Measurements from ENCODE around the gene TRIM41.
A peak's percentile ranks its signal among the peaks of the same experiment; 100 is the strongest.

The TRIM41 gene

DNA sequence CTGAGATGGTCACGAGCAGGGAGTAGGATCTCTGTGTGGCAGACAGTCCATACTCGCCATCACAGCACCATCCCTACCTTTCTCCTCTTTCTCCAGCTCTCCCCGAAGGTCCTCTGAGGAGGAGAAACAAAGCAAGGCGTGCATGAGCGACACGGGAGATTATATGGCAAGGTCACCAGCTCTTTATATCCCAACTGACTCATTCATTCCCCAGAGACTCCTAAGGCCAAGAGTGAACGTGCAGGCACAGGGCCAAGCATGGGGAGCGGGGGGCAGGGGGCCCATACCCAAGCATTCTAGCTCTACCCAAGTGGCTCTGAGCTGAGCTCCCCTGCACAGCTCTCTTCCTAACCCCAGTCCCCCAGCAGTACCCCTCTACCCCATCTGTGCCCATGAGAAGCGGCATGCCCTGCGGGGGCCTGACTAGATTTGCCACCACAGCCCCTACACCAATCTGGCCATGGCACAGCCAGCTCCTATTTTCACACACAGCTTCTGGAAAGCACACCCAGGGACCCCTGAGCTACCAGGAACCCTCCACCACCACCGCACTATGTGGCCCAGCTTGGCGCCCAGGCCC lies 24.9 kb upstream of the TRIM41 start:
- no peak overlapping the region for H4K8ac ChIP-seq (ENCODE audit: low read length)
- H3K79me1 ChIP-seq (replicated peaks; ENCODE audit: low read length, poor library complexity, severe bottlenecking): peaks cover 5% of the 10 kb centered on the region
- H3K36me3 ChIP-seq (ENCODE audit: control insufficient read depth in 1 of 2, insufficient read depth in 2 of 2, low read depth in 1 of 2, low read length in 2 of 2): peaks cover 0 to 13% of the 10 kb centered on the region in 2 experiments
- 77% methylated on average over 12 of the region's 12 CpGs for WGBS
- no peaks in the 10 kb centered on the region for H3K9me3 ChIP-seq (ENCODE audit: control insufficient read depth, low read length)
- peak overlapping the region; percentile 13 for H2AK5ac ChIP-seq (ENCODE audit: low read length, severe bottlenecking)
- no peak overlapping the region for H2BK15ac ChIP-seq (ENCODE audit: low read depth, poor library complexity, severe bottlenecking)
- H3K18ac ChIP-seq (ENCODE audit: low read depth in 1 of 2, low read length in 2 of 2): no peak overlapping the region
- H3K27me3 ChIP-seq (ENCODE audit: control insufficient read depth in 1 of 2, insufficient read depth in 1 of 2, low read length in 2 of 2): peaks cover 20 to 35% of the 10 kb centered on the region in 2 experiments
- H2BK5ac ChIP-seq (ENCODE audit: low read depth, low read length, poor library complexity, severe bottlenecking): no peak overlapping the region
- no peak overlapping the region for H2AFZ ChIP-seq (ENCODE audit: low read depth, low read length)
- H3K4ac ChIP-seq (ENCODE audit: low read depth in 1 of 2, low read length in 2 of 2): no peak overlapping the region
- H3K23ac ChIP-seq (ENCODE audit: low read length in 2 of 2): no peak overlapping the region
- H3K4me1 ChIP-seq (ENCODE audit: control insufficient read depth, insufficient read depth, low read depth, low read length): peaks cover 23% of the 10 kb centered on the region
- no peak overlapping the region for H2BK120ac ChIP-seq (ENCODE audit: low read depth, low read length)
- no peak overlapping the region for H3K4me3 ChIP-seq (ENCODE audit: insufficient read depth in 1 of 2, low read depth in 1 of 2, low read length in 2 of 2)
- DNase-seq: no peak
- no peak overlapping the region for H3K4me2 ChIP-seq (ENCODE audit: low read length, poor library complexity, severe bottlenecking)
- no peak overlapping the region for H2BK12ac ChIP-seq (ENCODE audit: low read length in 2 of 2)
- no peak overlapping the region for H3K9ac ChIP-seq (ENCODE audit: low read length)
- no peak overlapping the region for H3K27ac ChIP-seq (ENCODE audit: low read length, poor library complexity, severe bottlenecking)
- H4K91ac ChIP-seq (ENCODE audit: low read length): no peak overlapping the region
- H3K14ac ChIP-seq (ENCODE audit: low read length in 2 of 2): no peak overlapping the region

DNA sequence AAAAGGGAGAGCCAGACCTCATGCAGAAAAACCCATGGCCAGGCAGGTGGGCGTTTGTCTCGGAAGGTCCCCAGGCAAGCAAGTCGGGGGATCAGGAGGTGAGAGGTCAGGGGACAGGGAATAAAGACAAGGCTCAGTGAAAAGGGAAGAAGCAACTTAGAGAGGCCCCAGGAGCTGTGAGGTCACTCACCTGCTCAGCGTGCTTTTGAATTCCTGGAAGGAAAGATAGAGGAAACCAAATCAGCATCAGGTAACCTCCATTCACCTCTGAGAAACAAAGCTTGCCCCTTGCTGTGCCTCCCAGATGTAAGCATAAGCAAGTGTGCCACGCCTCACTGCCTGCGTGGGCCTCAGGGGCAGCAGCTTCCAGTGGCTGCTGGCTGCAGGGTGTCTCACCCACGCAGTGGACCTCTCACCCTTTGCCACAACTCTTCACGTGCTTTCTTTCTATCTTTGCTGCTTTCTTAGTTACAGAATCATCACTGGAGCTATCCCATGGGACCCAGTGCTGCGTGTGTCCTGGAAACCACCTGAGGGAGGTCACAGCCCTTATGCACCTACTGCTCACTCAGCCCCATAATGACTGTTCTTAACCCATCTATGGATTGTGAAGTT lies 24.1 kb upstream of the TRIM41 start:
- H2BK5ac ChIP-seq (ENCODE audit: low read depth, low read length, poor library complexity, severe bottlenecking): no peak overlapping the region
- no peak overlapping the region for H3K18ac ChIP-seq (ENCODE audit: low read depth in 1 of 2, low read length in 2 of 2)
- no peak for DNase-seq
- no peak overlapping the region for H3K14ac ChIP-seq (ENCODE audit: low read length in 2 of 2)
- WGBS: 43% methylated on average over 8 of the region's 9 CpGs
- no peak overlapping the region for H3K9ac ChIP-seq (ENCODE audit: low read length)
- H2BK15ac ChIP-seq (ENCODE audit: low read depth, poor library complexity, severe bottlenecking): no peak overlapping the region
- no peak overlapping the region for H4K8ac ChIP-seq (ENCODE audit: low read length)
- H3K9me3 ChIP-seq (ENCODE audit: control insufficient read depth, low read length): no peaks in the 10 kb centered on the region
- peaks cover 5% of the 10 kb centered on the region for H3K79me1 ChIP-seq (replicated peaks; ENCODE audit: low read length, poor library complexity, severe bottlenecking)
- H3K4ac ChIP-seq (ENCODE audit: low read depth in 1 of 2, low read length in 2 of 2): no peak overlapping the region
- peaks cover 26% of the 10 kb centered on the region for H3K4me1 ChIP-seq (ENCODE audit: control insufficient read depth, insufficient read depth, low read depth, low read length)
- no peak overlapping the region for H2AK5ac ChIP-seq (ENCODE audit: low read length, severe bottlenecking)
- no peak overlapping the region for H2BK120ac ChIP-seq (ENCODE audit: low read depth, low read length)
- no peak overlapping the region for H4K91ac ChIP-seq (ENCODE audit: low read length)
- no peak overlapping the region for H2AFZ ChIP-seq (ENCODE audit: low read depth, low read length)
- H3K36me3 ChIP-seq (ENCODE audit: control insufficient read depth in 1 of 2, insufficient read depth in 2 of 2, low read depth in 1 of 2, low read length in 2 of 2): peaks cover 0 to 13% of the 10 kb centered on the region in 2 experiments
- H3K4me3 ChIP-seq (ENCODE audit: insufficient read depth in 1 of 2, low read depth in 1 of 2, low read length in 2 of 2): no peak overlapping the region
- H3K23ac ChIP-seq (ENCODE audit: low read length in 2 of 2): no peak overlapping the region
- no peak overlapping the region for H3K27ac ChIP-seq (ENCODE audit: low read length, poor library complexity, severe bottlenecking)
- no peak overlapping the region for H3K4me2 ChIP-seq (ENCODE audit: low read length, poor library complexity, severe bottlenecking)
- no peak overlapping the region for H2BK12ac ChIP-seq (ENCODE audit: low read length in 2 of 2)
- H3K27me3 ChIP-seq (ENCODE audit: control insufficient read depth in 1 of 2, insufficient read depth in 1 of 2, low read length in 2 of 2): peaks cover 26 to 43% of the 10 kb centered on the region in 2 experiments

DNA sequence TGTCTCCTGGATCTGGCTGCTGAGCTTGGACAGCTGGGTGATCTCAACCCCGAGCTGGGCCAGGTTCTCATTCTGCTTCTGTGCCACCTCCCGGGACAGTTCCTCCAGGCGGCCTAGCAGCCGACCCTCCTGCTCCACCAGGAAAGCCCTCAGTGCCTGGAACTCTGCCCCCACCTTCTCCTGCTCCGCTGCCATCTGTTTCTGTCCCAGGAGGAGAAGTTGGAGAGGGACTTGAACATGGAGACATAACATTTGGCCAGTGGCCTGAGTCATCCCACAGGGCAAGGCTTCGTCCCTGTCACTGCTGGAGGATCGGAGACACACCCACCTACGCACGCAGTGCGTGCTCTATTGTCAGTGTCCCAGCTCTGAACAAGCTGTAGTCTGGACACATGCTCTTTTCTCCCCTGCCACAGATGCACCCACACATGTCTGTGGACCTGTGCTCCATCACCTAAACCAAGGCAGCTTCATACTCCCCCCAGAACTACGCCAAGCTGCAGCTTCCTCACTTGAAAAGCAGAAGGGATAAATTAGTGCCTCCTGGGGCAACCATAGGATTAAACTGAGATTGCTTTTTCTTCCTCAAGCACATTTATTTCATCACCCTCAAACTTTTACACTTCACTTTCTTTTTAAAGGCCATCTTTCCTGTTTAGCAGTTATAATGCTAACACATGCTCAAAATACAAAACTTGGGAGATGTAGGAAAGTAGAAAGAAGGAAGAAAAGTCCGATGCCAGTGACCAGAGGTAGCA lies 23.0 kb upstream of the TRIM41 start:
- no peak overlapping the region for H2AK5ac ChIP-seq (ENCODE audit: low read length, severe bottlenecking)
- no peaks in the 10 kb centered on the region for H3K79me1 ChIP-seq (replicated peaks; ENCODE audit: low read length, poor library complexity, severe bottlenecking)
- WGBS: 79% methylated on average over 9 of the region's 12 CpGs
- H3K4ac ChIP-seq (ENCODE audit: low read depth in 1 of 2, low read length in 2 of 2): no peak overlapping the region
- H3K27me3 ChIP-seq (ENCODE audit: control insufficient read depth in 1 of 2, insufficient read depth in 1 of 2, low read length in 2 of 2): peaks cover 27 to 47% of the 10 kb centered on the region in 2 experiments
- no peak overlapping the region for H3K4me3 ChIP-seq (ENCODE audit: insufficient read depth in 1 of 2, low read depth in 1 of 2, low read length in 2 of 2)
- H2AFZ ChIP-seq (ENCODE audit: low read depth, low read length): no peak overlapping the region
- no peak overlapping the region for H2BK120ac ChIP-seq (ENCODE audit: low read depth, low read length)
- no peak overlapping the region for H3K23ac ChIP-seq (ENCODE audit: low read length in 2 of 2)
- no peak overlapping the region for H3K9ac ChIP-seq (ENCODE audit: low read length)
- H3K9me3 ChIP-seq (ENCODE audit: control insufficient read depth, low read length): no peaks in the 10 kb centered on the region
- no peak overlapping the region for H3K4me2 ChIP-seq (ENCODE audit: low read length, poor library complexity, severe bottlenecking)
- no peak overlapping the region for H3K27ac ChIP-seq (ENCODE audit: low read length, poor library complexity, severe bottlenecking)
- H4K8ac ChIP-seq (ENCODE audit: low read length): no peak overlapping the region
- H4K91ac ChIP-seq (ENCODE audit: low read length): no peak overlapping the region
- no peak overlapping the region for H3K18ac ChIP-seq (ENCODE audit: low read depth in 1 of 2, low read length in 2 of 2)
- no peak for DNase-seq
- H2BK5ac ChIP-seq (ENCODE audit: low read depth, low read length, poor library complexity, severe bottlenecking): no peak overlapping the region
- no peak overlapping the region for H3K14ac ChIP-seq (ENCODE audit: low read length in 2 of 2)
- H2BK12ac ChIP-seq (ENCODE audit: low read length in 2 of 2): no peak overlapping the region
- H2BK15ac ChIP-seq (ENCODE audit: low read depth, poor library complexity, severe bottlenecking): no peak overlapping the region
- H3K4me1 ChIP-seq (ENCODE audit: control insufficient read depth, insufficient read depth, low read depth, low read length): peaks cover 34% of the 10 kb centered on the region
- peaks cover 0 to 5% of the 10 kb centered on the region in 2 experiments for H3K36me3 ChIP-seq (ENCODE audit: control insufficient read depth in 1 of 2, insufficient read depth in 2 of 2, low read depth in 1 of 2, low read length in 2 of 2)

DNA sequence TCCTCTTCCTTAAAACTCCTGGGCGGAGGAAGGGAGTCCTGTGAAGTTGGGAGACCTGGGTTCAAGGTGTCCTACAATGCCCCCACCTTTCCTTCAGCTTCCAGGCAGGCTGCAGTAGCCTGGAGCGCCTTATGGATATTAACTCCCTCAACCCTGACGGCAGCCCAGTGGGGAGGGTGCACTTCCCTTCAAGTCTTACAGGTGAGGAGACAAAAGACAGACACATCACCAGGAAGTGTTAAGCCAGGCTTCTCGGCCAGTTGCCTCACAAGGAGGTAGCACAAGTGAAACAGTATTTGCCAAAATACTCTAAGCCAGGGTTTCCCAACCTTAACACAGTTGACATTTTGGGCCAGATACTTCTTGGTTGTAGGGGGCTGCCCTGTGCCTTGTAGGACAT lies 22.3 kb upstream of the TRIM41 start:
- Histone ChIP-seq H3K23ac (ENCODE audit: low read length in 2 of 2) (no peak overlapping the region), H3K27ac (ENCODE audit: low read length, poor library complexity, severe bottlenecking) (no peak overlapping the region), H2AK5ac (ENCODE audit: low read length, severe bottlenecking) (no peak overlapping the region), H4K91ac (ENCODE audit: low read length) (no peak overlapping the region), H3K4me2 (ENCODE audit: low read length, poor library complexity, severe bottlenecking) (no peak overlapping the region), H3K4ac (ENCODE audit: low read depth in 1 of 2, low read length in 2 of 2) (no peak overlapping the region), H3K36me3 (ENCODE audit: control insufficient read depth in 1 of 2, insufficient read depth in 2 of 2, low read depth in 1 of 2, low read length in 2 of 2) (no peaks in the 10 kb centered on the region), H2BK15ac (ENCODE audit: low read depth, poor library complexity, severe bottlenecking) (no peak overlapping the region), H3K4me1 (ENCODE audit: control insufficient read depth, insufficient read depth, low read depth, low read length) (peaks cover 42% of the 10 kb centered on the region), H3K79me1 (replicated peaks; ENCODE audit: low read length, poor library complexity, severe bottlenecking) (no peaks in the 10 kb centered on the region), H2BK12ac (ENCODE audit: low read length in 2 of 2) (no peak overlapping the region), H3K18ac (ENCODE audit: low read depth in 1 of 2, low read length in 2 of 2) (no peak overlapping the region), H2BK5ac (ENCODE audit: low read depth, low read length, poor library complexity, severe bottlenecking) (no peak overlapping the region), H2AFZ (ENCODE audit: low read depth, low read length) (no peak overlapping the region), H3K27me3 (ENCODE audit: control insufficient read depth in 1 of 2, insufficient read depth in 1 of 2, low read length in 2 of 2) (peaks cover 33 to 47% of the 10 kb centered on the region in 2 experiments), H3K9ac (ENCODE audit: low read length) (no peak overlapping the region), H3K4me3 (ENCODE audit: insufficient read depth in 1 of 2, low read depth in 1 of 2, low read length in 2 of 2) (no peak overlapping the region), H4K8ac (ENCODE audit: low read length) (no peak overlapping the region), H3K9me3 (ENCODE audit: control insufficient read depth, low read length) (no peaks in the 10 kb centered on the region), H3K14ac (ENCODE audit: low read length in 2 of 2) (no peak overlapping the region), H2BK120ac (ENCODE audit: low read depth, low read length) (no peak overlapping the region)
- WGBS: 26% methylated on average over 4 of the region's 4 CpGs
- DNase-seq: no peak
